Measurements from ENCODE around the gene TMED9.

DNA sequence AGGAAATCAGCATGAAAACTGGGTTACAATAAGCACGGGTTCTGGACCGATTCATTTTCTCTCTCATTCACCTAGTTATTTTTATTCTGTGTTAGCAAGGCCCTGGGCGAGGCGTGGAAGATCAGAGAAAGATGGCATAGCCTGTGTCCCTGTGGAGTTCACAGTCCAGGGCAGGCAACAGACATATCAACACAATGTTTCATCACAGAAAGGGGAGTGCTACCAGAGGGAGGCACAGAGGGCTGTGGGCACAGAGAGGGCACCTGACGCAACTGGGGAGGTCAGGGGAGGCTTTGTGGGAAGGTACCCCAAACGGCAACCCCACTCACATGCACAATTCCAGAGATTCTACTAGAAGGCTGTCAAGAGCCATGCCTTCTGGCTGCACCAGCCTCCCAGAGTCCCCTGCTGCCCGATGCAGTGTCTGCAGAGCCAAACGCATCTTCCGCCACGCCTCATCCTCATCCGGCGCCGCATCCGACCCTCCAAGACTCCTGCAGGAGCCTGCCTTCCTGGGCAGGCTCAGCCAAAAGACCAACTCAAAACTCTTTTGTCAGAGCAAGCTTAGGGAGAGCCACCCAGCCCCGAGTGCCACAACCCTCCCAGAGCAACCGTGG is 39.1 kb upstream of the TMED9 start:
- TF ChIP-seq, protein P1, sequence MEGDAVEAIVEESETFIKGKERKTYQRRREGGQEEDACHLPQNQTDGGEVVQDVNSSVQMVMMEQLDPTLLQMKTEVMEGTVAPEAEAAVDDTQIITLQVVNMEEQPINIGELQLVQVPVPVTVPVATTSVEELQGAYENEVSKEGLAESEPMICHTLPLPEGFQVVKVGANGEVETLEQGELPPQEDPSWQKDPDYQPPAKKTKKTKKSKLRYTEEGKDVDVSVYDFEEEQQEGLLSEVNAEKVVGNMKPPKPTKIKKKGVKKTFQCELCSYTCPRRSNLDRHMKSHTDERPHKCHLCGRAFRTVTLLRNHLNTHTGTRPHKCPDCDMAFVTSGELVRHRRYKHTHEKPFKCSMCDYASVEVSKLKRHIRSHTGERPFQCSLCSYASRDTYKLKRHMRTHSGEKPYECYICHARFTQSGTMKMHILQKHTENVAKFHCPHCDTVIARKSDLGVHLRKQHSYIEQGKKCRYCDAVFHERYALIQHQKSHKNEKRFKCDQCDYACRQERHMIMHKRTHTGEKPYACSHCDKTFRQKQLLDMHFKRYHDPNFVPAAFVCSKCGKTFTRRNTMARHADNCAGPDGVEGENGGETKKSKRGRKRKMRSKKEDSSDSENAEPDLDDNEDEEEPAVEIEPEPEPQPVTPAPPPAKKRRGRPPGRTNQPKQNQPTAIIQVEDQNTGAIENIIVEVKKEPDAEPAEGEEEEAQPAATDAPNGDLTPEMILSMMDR (IDR thresholded peaks at IDR 0.05): no peak
- no peak for TF ChIP-seq POLR2A (IDR thresholded peaks at IDR 0.05)
